Effector memory CD4-positive, alpha-beta T cell (primary cell): Measurements from ENCODE around the gene ROGDI.
A peak's percentile ranks its signal among the peaks of the same experiment; 100 is the strongest.

Source experiments
- DNase-seq, 3 donors: peaks; one replicate each; pipeline ENCODE4 v3.0.0-alpha.2; 2020
- H3K27ac ChIP-seq: 2 replicates; pipeline ENCODE4 v1.7.0; 2013; ENCODE audit warnings: mild to moderate bottlenecking, low read length, moderate library complexity; ENCODE audit not compliant: insufficient read depth, poor library complexity, severe bottlenecking
- H3K27me3 ChIP-seq: replicated peaks from 2 replicates; pipeline ENCODE4 v1.7.0; 2013; ENCODE audit warnings: mild to moderate bottlenecking, low read length; ENCODE audit not compliant: insufficient read depth, control insufficient read depth, poor library complexity, severe bottlenecking
- H3K36me3 ChIP-seq: 2 replicates; pipeline ENCODE4 v1.7.0; 2013; ENCODE audit warnings: mild to moderate bottlenecking, low read length, moderate library complexity; ENCODE audit not compliant: control insufficient read depth, insufficient read depth
- H3K4me1 ChIP-seq: 2 replicates; pipeline ENCODE4 v1.7.0; 2013; ENCODE audit warnings: low read length, mild to moderate bottlenecking; ENCODE audit not compliant: control insufficient read depth, insufficient read depth, poor library complexity, severe bottlenecking
- H3K4me3 ChIP-seq: 2 replicates; pipeline ENCODE4 v1.7.0; 2013; ENCODE audit warnings: low read length, low read depth, mild to moderate bottlenecking; ENCODE audit not compliant: insufficient read depth, poor library complexity, severe bottlenecking
- H3K9me3 ChIP-seq: 2 replicates; pipeline ENCODE4 v1.7.0; 2013; ENCODE audit warnings: mild to moderate bottlenecking, low read length, moderate library complexity; ENCODE audit not compliant: control insufficient read depth

Gene ROGDI

DNA sequence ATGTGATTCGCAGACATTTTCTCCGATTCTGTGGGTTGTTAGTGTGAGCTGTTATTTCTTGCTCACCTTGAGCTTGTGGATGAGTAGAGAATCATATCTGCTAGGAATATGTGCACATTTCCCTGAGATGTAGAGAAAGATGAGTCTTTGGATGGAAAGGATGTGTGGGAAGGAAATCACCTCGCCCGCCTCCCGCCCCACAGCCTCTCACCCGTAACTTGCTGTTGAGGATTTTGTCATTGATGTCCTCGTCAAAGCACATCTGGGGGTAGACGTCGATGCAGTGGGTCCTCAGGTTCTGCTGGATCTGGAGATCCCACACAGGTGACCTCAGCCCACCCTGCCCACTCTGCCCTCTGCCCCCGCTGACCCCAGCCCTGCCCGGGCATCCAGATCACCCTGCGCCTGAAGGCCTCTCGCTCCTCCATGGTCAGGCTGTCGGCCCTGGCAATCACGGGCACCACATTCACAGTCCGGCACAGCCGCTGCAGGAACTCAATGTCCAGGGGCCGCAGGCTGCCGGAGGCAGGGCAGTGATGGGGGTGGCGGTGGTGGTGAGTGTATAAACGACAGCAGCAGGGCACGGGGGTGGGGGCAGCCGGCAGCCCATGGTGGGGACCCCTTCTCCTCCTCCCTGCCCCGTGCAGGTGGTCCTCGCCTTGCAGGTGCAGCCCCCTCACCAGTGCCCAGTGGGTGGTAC is 19.0 kb downstream of the ROGDI start:
- no peak for DNase-seq
- Histone ChIP-seq H3K4me3 (no peak overlapping the region), H3K27me3 (no peaks in the 10 kb centered on the region), H3K36me3 (no peaks in the 10 kb centered on the region), H3K27ac (no peak overlapping the region), H3K9me3 (no peaks in the 10 kb centered on the region), H3K4me1 (no peaks in the 10 kb centered on the region)

DNA sequence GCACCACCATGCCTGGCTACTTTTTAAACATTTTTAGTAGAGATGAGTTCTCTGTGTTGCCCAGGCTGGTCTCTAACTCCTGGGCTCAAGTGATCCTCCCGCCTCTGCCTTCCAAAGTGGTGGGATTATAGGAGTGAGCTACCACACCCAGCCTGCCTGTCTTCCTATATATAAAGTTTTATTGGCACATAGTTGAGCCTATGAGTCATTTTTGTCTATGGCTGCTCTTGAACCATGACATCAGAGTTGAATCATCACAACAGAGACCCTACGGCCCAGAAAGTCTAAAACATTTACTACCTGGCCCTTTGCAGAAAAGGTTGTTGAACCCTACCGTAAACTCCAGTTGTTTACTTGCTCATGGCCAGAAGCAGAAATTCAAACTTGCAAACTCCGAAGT is 22.2 kb downstream of the ROGDI start:
- no peak overlapping the region for H3K4me3 ChIP-seq
- DNase-seq = no peak
- no peaks in the 10 kb centered on the region for H3K4me1 ChIP-seq
- H3K36me3 ChIP-seq = no peaks in the 10 kb centered on the region
- H3K9me3 ChIP-seq = no peaks in the 10 kb centered on the region
- H3K27me3 ChIP-seq = no peaks in the 10 kb centered on the region
- H3K27ac ChIP-seq = no peak overlapping the region

DNA sequence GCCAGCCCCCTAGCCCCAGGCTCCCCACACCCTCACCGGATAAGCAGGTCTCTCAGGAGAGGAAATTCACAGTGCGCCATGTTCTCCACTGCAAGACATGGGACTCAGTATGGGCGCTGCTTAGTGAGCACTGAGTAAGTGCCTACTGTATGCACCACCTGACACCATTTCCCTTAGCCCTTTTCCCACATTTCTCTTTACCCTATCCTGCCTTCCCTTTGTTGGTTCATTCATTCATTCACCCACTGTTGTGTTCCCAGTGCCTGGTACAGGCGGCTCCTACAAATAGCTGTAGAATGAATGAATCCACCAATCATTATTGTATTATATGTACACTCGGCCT is 24.4 kb downstream of the ROGDI start:
- Histone ChIP-seq H3K27ac (no peak overlapping the region), H3K4me1 (no peaks in the 10 kb centered on the region), H3K36me3 (no peaks in the 10 kb centered on the region), H3K4me3 (no peak overlapping the region), H3K9me3 (no peaks in the 10 kb centered on the region), H3K27me3 (no peaks in the 10 kb centered on the region)
- DNase-seq = no peak

DNA sequence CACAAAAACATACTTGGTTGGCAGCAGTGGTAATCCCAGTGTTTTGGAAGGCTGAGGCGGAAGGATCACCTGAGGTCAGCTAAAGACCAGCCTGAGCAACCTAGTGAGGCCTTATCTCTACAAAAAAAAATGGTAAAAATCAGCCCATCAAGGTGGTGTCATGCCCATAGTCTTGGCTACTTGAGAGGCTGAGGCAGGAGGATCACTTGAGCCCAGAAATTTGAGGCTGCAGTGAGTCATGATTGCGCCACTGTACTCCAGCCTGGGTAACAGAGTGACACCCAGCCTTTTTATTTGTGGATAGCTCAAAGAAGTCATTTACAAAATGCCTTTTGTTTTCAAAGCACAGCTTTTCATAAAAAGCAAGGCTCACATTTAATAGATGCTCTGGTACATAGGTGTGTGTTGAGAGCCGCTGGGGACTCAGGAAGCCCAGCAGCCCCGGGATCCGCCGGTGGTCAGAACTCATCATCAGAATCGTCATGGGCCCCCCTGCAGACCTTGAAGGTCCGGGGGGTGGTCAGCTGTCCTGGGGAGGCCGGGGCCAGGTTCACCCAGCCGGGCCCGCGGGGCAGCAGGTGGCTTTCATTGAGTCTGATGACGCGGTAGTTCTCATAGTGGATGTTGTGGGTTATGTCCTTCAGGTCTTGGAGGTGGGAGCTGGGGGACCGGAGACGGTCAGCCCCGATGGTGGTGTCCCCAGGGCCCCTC is 24.9 kb downstream of the ROGDI start:
- Histone ChIP-seq H3K4me3 (no peak overlapping the region), H3K36me3 (no peaks in the 10 kb centered on the region), H3K4me1 (no peaks in the 10 kb centered on the region), H3K9me3 (no peaks in the 10 kb centered on the region), H3K27ac (no peak overlapping the region), H3K27me3 (no peaks in the 10 kb centered on the region)
- no peak for DNase-seq

DNA sequence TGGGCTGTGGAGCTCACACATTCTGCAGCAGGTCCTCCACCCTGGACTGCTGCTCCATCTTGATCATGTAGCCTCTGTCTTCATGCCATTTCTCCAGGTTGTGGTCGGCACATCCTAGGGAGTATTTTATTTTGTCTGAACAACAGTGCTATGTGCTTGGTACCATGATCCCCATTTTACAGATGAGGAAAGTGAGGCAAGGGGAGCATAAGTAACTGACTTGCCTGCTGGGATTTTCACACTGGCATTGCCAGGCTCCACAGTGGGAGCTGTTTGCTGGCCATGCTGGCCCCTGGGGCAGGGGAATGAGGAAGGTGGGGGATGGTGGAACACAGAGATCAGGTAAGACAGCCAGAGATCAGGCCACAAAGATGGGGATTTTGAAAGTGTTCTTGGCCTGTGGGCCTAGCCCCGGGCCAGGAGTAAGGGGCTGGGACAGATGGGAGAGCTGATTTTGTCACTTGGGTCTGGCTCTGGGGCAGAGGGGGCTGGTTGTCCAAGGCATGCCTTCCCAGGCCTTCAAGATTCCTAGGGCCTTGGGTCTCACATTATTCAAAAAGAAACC is 26.2 kb downstream of the ROGDI start:
- no peak for DNase-seq
- Histone ChIP-seq H3K36me3 (no peaks in the 10 kb centered on the region), H3K9me3 (no peaks in the 10 kb centered on the region), H3K4me1 (no peaks in the 10 kb centered on the region), H3K4me3 (no peak overlapping the region), H3K27me3 (no peaks in the 10 kb centered on the region), H3K27ac (no peak overlapping the region)

DNA sequence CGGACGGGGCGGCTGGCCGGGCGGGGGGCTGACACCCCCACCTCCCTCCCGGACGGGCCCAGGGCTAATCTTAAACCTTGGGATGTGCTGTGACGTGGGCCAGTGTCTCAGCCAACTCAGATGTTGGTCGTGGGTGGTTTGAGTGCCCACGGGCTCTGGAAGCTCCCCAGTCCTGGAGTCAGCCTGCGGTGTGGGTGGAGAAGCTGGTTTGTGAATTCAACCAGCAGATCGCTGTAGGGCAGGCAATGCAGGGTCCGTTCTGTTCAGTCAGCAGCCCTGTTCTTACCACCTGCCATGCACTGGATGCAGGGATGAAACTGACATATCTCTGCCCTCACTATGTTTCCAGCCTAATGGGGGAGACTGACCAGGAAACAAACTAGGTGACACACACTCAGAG is 27.4 kb downstream of the ROGDI start:
- Histone ChIP-seq H3K9me3 (no peaks in the 10 kb centered on the region), H3K4me3 (no peak overlapping the region), H3K27me3 (no peaks in the 10 kb centered on the region), H3K27ac (no peak overlapping the region), H3K36me3 (no peaks in the 10 kb centered on the region), H3K4me1 (no peaks in the 10 kb centered on the region)
- DNase-seq = no peak

DNA sequence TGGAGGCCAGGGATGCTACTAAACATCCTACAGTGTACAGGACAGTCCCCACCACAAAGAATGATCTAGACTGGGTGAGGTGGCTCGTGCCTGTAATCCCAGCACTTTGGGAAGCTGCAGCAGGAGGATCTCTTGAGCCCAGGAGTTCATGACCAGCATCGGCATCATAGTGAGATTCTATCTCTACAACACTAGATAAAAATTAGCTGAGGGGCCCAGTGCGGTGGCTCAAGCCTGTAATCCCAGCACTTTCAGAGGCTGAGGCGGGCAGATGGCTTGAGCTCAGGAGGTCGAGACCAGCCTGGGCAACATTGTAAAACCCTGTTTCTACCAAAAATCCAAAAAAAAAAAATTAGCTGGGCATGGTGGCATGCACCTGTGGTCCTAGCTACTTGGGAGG is 30.1 kb downstream of the ROGDI start:
- H3K36me3 ChIP-seq = no peaks in the 10 kb centered on the region
- no peak overlapping the region for H3K27ac ChIP-seq
- peaks cover 9% of the 10 kb centered on the region for H3K4me1 ChIP-seq
- no peak overlapping the region for H3K4me3 ChIP-seq
- DNase-seq = no peak
- no peaks in the 10 kb centered on the region for H3K9me3 ChIP-seq
- no peaks in the 10 kb centered on the region for H3K27me3 ChIP-seq

DNA sequence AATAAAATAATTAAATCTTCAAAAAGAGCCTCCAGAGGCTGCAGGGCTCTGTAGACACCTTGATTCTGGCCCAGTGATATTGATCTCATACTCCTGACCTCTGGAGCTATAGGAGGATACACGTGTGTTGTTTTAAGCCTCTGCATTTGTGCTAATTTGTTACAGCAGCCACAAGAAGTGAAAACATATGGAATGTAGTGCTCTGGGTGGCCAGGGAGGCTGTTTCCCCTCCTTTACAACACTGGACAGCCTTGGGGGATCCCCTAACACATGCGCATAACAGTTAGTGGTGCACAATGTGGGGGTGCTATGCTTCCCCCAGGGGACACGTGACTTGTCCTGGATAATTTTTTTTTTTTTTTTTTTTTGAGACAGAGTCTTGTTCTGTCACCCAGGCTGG is 30.8 kb downstream of the ROGDI start:
- H3K4me1 ChIP-seq = peaks cover 11% of the 10 kb centered on the region
- H3K27ac ChIP-seq = no peak overlapping the region
- no peak for DNase-seq
- no peak overlapping the region for H3K4me3 ChIP-seq
- no peaks in the 10 kb centered on the region for H3K27me3 ChIP-seq
- H3K9me3 ChIP-seq = no peaks in the 10 kb centered on the region
- no peaks in the 10 kb centered on the region for H3K36me3 ChIP-seq

DNA sequence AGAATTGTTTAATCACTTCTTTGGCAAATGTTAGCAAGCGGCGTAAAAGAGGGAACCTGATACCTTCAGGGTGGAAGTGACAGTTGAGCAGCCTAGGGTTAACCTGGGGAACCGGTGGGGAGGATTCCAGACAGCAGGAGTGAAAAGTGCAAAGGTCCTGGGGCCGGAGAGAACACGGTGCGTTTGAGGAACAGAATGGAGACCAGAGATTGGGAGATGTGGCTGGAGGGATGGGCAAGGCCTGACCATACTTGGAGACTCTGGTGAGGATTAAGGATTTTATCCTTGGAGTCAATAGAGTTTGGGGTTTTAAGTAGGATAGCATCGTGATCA is 33.2 kb downstream of the ROGDI start:
- no peak for DNase-seq
- H3K27ac ChIP-seq = peak overlapping the region; percentile 56
- no peak overlapping the region for H3K4me3 ChIP-seq
- no peaks in the 10 kb centered on the region for H3K36me3 ChIP-seq
- H3K4me1 ChIP-seq = peaks cover 11% of the 10 kb centered on the region
- H3K27me3 ChIP-seq = no peaks in the 10 kb centered on the region
- H3K9me3 ChIP-seq = no peaks in the 10 kb centered on the region

DNA sequence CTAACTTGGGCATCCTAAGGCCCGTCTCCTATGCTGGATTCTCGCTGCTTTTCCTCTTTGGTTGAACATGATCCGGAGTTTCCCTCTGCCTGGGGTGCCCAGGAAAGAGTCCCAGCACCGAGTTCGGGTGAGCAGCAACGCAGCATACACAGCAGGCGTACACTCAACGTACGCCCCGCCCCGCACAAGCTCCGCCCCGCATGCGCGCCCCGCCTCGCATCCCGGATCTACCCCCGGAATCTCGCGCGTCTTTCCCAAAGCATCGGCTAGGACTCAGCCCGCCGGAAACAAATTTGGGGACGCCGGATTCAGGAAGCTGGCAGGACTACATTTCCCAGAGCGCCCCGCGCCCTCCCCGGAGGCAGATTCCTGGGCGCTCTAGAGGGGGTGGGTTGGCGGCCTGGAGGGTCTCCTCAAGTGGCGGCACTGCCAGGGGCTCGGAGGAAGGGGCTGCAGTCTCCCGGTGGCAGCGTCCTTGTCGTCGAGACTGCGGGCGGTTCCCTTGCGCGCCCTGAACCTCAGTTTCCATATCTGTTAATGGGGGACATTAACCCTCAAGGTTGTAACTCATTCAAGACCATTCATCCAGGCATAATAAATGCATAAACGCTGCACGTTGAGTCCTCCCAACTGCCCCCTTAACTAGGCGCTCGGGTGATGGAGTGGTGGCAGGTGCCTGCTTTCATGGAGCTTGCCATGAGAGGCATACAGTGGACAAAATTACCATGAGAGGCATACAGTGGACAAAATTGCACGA is 33.7 kb downstream of the ROGDI start:
- Histone ChIP-seq H3K27ac (peak overlapping the region; percentile 56), H3K27me3 (no peaks in the 10 kb centered on the region), H3K4me1 (peaks cover 11% of the 10 kb centered on the region), H3K4me3 (peak overlapping the region; percentile 47), H3K36me3 (peaks cover 4% of the 10 kb centered on the region), H3K9me3 (no peaks in the 10 kb centered on the region)
- DNase-seq = peak; percentile 66 to 76 (median 72)
